Activated CD8-positive, alpha-beta memory T cell treated with anti-CD3 and anti-CD28 coated beads, Interleukin-2, amount 50 U/mL, for 24 hours (primary cell): ENCODE results near the gene TEX14.

ENCODE experiments used
- DNase-seq: peaks from one replicate; pipeline ENCODE4 v3.0.0-alpha.2; 2020; ENCODE audit errors: extremely low read depth

TEX14 gene

DNA sequence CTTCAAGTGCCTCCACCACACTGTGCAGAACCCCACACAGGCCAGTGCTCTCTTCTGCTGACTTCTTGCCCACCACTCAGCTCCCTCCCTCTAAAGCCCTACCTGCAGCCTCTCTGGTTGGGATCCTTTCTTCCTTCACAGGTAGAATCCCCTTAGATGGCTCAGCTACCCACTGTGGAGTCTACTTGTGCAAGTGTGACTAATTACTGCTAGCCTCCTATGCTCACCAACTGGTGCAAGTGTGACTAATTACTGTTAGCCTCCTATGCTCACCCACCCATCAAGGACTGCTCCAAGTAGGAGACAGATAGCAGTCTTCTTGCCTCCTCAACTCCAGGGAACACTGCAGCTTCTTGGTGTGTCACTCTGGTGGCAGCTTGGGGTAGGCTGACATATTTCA is 43.6 kb downstream of the TEX14 start:
- DNase-seq: no peak

DNA sequence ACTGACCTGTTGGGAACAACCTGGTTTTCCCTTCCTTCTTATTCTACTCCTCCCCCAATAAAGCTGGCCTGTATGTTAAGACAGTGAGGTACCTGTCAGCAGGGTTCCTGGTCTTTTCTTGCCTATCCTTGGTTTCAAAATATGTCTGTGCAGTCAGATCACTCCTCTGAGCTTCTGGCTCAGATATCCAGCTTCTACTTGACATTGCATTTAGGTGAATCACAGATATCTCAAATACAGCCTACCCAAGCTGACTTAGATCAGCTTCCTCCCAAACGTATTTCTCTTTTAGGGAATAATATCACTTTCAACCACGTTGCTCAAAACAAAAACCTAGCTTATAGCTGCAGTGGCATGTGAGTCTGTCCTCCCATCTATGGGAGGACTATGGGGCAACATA is 48.7 kb downstream of the TEX14 start:
- DNase-seq: no peak

DNA sequence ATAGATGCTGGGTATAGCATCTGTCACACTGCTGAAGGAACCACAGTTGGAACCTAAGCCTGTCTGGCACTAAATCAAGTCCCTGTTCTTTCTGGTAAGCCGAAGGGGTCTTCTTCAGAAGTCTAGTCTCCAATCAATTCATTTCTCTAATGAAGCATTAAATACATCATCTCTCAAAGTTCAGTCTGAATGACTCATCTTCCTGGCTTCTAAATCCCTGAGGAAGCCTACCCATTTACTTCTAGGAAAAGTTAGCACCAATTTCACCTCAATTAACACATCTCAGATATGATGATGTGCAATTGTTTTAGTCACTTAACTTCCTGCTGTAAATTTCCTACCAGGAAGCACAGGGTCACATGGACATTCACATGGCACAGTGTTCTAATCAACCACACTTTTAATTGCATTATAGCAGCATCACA is 49.9 kb downstream of the TEX14 start:
- DNase-seq: no peak

DNA sequence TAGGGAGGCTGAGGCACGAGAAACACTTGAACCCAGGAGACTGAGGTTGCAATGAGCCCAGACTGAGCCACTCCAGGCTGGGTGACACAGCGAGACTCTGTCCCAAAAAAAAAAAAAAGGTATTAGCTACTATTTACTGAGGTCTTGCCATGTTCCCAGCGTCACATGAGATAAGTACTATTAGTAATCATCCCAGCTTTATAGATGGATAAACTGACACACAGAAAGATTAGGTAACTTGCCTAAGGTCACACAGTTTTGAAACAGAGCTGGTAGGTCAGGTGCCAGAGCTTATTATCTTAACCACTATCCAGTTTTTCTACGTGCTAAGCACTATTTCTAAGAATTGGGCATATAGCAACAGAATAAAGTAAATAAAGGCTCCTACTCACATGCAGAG is 51.6 kb downstream of the TEX14 start:
- DNase-seq: no peak

DNA sequence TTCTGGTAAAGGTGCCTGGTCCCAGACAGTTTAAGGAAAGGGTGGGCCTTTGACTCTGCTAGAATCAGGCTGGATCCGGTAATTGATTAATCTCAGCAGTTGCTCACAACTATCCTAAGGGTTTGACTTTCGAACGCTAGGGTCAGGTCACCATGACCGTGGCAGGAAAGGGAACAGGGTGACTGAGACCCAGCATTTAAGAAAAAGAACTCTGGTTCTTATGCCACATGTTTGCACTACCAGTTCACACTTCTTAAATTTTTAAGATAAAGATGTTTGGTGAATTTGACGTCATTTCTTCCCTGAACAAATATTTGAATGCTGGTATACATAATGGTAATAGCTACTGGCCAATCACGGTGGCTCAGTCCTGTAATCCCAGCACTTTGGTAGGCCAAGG is 52.2 kb downstream of the TEX14 start:
- no peak for DNase-seq

DNA sequence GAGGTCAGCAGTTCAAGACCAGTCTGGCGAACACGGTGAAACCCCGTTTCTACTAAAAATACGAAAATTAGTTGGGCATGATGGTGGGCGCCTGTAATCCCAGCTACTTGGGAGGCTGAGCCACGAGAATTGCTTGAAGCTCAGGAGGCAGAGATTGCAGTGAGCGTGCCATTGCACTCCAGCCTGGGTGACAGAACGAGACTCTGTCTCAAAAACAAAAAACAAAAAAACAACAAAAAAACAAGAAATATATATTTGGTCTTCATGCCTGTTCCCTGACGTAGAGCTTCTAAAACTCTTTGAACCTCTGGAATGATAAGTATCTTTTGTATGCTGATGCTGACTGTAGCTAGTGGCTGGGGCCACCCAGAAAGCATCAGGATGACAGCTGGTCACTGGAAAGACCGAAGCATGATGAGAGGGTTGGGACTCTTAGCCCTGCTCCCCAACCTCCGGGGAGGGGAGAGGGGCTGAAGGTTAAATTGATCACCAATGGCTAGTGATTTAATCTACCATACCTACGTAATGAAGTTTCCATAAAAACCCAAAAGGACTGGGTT is 54.8 kb downstream of the TEX14 start:
- no peak for DNase-seq

DNA sequence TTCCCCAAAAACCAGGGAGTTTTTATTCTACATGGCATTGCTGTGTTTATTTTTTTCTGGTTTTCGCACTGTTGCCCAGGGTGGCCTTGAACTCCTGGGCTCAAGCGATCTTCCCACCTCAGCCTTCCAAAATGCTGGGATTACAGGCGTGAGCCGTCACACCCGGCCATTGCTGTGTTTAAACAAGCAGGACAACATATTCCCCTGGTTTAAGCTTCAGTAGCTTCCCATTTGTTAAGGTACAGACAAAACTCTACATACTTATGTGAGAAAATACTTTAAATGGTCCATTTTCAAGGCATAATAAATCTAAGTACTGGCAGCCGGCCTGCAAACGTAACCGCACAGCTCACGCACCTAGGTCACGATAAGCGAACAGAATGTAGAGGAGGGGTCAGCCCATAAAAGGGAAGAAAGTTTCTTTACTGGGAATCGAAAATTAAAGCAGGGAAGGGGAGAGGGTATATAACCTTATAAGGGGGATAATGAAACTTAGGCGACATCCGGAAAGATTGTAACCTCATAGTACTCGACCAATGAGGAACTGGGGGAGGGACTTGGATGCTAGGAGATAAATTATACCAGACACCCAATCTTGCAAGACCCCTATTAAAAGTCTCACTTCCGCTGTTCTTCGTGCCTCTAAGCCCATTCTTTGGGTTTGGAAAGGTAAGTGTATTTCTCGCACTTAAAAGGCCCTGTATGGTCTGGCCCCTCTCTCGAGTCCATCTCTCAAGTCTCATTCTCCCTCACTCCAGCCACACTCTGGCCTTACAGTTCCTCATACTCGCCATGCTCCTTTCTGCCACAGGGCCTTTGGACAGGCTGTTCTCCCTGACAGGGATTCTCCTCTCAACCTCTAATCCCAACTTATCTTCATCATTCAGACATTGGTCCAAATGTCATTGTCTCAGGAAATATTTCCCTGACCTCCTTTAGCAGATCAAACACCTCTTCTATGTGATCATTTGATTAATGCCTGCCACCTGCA is 59.2 kb downstream of the TEX14 start:
- DNase-seq: no peak

DNA sequence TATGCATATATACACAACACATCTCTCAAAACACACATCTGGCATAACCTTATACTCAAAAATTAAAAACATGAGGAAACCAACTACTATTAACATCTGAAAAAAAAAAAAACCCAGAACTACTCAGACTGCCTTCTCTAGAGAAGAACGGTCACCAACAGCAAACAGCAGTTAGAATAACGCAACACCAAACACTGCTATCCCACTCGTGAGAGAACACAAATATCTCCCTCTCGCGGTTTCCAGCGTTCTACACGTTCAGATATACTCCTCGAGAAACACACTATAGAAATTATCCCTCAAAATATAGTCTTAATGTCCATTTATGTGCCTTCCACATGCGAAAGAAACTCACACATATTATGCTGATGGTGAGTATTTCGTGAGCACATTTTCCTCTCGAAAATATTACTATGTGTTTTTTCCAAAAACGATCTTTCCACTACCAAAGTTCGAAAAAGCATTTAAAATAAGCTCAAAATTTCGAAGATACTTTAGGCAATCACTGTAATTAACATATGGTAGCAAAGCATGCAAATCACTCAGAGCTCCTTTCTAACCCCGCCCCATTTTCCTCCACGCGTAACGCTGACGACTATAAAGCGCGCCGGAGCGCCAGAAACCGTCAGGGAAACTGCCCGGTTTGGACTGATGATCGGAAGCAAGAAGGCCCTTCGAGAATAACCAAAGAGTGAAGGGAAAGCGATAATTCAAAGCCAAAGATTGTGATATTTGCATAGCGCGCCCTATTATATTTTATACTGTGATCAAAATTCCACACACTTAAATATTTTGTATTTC is 60.1 kb downstream of the TEX14 start:
- peak; percentile 90 for DNase-seq

DNA sequence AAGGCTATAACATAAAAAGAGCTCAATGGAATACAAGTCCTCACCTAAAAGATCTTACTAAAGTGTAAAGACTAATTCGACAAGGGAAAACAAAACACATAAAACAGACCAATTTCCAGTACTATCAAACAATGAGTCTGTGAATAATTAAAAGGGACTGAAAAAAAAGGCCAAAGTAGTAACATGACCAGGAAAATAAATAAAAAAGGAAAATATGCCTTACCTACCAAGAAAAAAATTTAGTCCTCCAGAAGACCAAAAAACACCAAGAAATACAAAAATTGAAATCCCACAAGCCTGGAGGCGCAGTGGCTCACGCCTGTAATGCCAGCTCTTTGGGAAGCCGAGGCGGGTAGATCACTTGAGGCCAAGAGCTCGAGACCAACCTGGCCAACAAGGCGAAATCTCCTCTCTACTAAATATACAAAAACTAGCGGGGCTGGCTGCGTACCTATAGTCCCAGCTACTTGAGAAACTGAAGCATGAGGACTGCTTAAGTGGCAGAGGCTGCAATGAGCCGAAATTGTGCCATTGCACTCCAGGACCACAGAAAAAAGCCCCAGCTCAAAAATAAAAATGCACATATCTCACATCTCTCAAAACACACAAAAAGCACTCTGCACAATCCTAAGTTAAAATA is 60.8 kb downstream of the TEX14 start:
- peak; percentile 19 for DNase-seq

DNA sequence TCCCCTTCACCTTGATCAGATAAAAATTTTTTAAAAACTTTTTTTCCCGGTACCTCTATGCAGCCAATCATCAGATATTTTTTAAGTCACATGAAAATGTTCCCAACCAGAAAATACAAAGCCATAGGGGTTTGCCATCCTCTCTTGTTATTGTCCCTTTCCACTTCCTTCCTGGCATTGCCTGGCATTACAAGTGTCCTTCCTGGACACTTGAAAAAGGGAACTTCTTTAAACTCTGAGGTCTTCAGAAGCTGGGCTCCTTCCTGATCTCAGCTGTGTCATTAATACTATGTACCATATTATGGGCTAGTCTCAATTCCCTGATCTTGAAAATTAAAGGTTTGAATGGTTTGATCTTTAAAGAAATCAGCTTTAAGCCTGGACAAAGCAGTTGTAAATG is 64.9 kb downstream of the TEX14 start:
- no peak for DNase-seq

DNA sequence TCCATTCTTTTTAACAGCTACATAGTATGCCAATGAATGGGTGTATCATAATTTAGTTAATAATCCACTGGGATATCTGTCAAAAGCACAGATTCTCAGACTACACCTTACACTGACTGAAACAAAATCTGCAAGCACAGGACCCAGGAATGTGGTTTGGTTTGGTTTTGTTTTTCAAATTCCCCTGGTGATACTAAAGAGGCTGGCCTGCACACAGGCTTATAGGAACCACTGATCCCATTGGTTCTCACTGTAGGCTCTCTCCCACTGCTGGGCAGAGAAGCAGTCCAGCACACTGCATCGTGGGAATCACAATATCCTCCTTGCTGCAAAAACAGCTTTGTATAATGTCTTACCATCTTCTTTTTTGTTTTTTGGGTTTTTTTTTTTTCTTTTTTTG is 67.1 kb downstream of the TEX14 start:
- DNase-seq: no peak

DNA sequence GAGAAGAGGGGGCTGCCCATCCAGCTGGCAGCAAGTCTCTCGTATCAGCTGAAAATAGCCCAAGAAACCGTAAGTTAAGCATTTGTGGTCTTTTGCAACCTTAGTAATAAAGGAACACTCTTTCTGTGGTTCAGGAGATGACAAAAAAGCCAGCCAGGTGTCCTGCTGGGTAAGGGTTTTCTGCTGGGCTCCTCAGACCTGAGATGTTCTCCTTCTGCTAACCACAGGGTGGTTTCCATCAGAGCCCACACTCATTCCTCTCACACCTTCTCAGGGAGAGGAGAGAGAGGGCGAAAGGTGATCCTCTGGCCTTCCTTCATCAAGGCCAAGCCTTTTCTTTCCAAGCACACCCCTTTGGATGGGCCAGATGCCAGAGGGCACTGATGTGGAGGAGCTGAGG is 70.7 kb downstream of the TEX14 start:
- DNase-seq: no peak

DNA sequence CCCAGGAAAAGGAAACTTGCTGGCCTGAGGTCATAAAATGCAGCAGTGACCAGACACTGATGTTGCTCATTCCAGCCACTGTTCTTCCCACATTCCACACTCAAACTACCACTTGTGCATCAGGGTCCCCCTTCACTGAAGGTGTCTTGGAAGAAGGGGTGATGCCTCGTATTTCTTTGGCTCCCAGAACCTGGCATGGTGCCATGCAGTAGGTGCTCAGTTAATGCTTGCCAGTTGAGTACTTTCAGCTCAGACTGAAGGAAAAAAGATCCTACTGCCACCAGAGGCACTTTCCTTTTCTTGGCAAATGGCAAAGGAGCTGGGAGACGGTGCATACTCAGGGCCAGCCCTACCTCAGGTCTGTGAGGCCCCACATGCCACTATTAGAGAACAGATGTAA is 73.5 kb downstream of the TEX14 start:
- DNase-seq: no peak

DNA sequence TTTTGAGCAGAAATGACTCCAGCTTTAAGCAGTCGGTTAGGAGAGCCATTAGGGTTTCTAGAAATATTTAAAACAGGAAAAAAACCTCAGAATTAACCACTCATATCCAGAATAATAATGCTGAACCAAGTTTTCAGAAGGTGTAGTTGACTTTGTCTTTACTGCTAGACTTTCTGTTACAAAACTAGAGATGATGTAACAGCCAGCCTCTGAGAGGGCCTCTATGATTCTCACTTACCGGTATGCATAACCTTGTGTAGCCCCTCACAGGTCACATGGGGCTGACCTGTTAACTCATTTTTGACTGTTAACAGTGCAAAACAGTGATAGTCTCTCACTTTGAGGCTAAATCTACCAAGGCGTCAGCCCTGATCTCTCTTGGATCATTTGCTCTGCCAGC is 74.3 kb downstream of the TEX14 start:
- no peak for DNase-seq

DNA sequence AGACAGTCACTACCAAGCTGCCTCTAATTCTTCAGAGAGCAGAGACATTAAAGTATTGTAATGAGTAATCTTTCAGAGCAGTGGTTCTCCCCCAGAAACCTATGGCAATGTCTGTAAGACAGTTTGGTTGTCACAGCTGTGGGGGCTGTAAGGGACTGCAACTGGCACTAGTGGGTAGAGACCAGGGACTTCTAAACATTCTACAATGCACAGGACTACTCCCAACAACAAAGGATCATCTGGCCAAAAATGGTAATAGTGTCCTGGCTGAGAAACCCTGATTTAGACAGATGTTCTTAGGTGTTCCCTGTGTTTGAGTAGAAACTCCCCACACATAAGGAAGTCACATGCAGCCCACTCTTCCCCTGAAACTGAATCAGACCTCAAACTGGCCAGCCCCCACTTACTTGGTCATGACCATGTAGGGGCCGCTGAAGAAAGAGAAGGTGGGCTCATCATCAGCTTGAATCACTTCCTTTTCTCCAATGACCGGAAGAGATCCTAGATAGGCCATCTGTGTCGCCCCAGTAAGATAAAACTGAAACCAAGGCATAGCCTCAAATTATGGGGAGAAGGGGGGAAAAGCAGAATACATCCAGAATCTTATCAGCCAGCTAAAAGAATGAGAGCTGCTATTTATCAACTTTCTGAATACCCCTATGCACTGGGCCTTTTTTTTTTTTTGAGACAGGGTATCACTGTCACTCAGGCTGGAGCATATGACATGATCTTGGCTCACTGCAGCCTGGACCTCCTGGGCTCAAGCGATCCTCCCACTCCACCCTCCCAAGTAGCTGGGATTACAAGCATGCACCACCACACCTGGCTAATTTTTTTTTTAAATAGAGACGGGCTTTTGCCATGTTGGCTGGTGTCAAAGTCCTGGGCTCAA is 75.8 kb downstream of the TEX14 start:
- DNase-seq: no peak

DNA sequence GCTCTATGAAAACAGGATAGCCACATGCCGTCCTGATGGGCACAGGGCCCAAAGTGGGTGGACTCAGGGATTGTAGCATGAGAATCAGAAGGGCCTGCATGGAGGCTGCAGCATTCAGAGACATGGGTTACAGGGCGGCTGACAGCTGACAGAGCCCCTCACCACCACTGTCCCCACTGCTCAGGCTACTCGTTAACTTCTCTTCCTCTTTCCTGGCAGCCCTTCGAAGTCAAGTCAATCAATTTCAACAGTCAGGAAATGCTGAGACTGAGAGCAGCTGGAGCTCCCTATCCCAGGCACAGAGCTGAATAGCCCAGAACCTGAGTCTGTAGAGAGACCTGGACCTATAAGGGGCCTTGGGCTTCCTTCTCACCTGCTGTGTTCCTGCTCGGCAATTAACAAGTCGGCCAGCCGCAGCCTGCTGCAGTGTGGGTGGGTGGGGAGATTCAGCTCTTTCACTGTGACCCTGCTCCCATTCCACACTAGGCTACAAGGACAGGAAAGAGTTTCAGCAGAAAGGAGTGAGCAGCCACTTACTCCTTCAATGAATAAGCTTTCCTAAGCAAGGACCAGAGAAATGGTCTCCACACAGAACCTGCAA is 76.9 kb downstream of the TEX14 start:
- no peak for DNase-seq

DNA sequence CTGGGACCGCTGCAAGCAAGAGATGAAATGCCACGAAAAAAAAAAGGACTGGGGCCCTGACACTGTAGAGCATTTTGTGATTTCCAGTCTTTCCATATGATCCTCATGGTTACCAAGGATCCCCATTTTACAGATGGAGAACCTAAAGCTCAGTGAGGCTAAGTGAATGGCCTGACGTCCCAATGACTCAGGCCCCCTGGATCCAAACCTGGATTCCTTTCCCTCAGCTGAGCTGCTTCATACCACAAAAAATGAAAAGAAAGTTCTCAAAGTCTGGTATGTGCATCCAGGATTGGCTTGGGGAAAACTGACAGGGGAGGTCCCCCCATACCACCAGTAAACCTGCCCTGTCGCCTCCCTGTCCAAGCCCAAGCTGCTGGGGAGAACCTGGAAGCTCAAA is 80.5 kb downstream of the TEX14 start:
- no peak for DNase-seq

DNA sequence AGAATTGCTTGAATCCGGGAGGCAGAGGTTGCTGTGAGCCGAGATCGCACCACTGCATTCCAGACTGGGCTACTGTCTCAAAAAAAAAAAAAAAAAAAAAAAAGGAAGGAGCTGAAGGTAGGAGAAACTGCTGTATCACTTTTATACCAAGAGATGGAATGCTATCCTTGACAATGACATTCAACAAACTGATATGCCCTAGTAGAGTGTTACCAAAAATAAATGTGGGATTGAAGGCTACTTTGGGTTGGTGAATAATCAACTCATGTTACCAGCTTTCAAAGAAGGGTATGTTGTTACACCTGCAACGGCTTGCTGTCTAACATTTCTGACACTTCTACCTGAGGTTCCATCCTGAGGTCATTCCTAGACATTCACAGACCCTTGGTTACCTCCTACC is 84.9 kb downstream of the TEX14 start:
- DNase-seq: no peak

DNA sequence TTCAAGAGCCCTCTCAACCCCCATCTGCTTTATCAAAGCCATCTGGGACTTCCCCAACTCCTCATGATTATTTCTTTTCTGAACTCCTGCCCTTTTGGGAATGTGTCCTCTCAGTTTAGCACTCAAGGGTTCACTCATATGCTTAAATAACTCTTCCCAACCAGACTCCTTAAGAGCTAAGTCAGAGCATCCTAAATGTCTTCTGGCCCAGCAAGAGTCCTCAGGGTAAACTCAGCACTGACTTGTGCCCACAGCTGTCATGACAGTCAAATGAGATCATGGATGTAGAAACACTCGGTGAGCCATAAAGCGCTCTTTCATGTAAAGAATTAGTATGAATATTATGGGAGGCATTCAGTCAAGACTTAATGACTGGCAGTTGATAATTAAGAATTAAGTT is 85.9 kb downstream of the TEX14 start:
- no peak for DNase-seq

DNA sequence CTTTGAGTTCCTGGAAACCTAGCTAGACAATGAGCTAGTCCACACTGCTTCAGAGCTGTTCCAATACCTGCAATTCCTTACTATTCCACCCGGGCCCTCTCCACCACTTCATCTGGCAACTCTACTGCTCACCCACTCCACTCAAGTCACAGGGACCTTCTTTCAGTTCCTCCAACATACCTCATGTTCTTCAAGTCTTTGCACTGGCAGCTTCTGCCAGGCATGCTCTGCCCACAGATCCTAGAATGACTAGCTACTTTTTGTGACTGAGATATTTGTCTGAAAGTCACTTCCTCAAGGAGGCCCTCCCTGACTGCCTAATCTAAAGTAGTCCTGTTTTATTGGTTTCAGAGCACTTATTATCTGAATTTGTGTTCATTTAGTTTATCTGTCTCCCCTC is 86.4 kb downstream of the TEX14 start:
- no peak for DNase-seq

DNA sequence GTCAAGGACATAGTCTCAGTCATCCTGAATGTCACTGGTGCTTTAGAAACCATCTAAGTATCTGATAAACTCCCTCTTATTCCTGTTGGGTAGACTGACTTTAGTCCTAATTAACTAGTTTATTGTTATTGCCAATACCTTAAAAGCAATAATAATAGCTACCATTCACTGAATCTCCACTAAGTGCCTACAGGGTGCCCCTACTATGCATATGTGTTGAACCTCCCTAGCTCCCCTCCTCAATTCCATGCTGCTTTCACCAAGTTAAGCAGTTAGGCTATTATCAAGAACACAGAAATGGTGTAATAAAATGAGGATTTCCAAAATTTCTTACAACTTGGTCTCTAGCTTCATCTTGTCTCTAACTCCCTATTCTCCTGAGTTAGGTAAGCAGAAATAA is 89.9 kb downstream of the TEX14 start:
- no peak for DNase-seq
